GM18511 (cell line): ENCODE data around the gene GRAP.
"Not testable (repeated sequence)": the region's sequence is repeated elsewhere in the genome, so short reads cannot be mapped to it uniquely, and the experiment has no call there.

ENCODE experiments used
- ATAC-seq: cut with Tn5 transposase; IDR thresholded peaks from one replicate; pipeline ENCODE4 v1.9.1; 2021; ENCODE audit warnings: mild to moderate bottlenecking, moderate library complexity; ENCODE audit not compliant: unreplicated experiment

The GRAP gene

GRCh38 chr17:19042369-19042768 is 4.4 kb downstream of the GRAP start:
- not testable (repeated sequence) for ATAC-seq

- ATAC-seq, result not testable (repeated sequence)
Observed at GRCh38 chr17:19041871-19042270, 4.9 kb downstream of the GRAP start.

- not testable (repeated sequence) for ATAC-seq
Observed at GRCh38 chr17:19040350-19040749, 6.4 kb downstream of the GRAP start.

GRCh38 chr17:19038730-19039129 is 8.0 kb downstream of the GRAP start:
- ATAC-seq, result peak; percentile 27

- ATAC-seq, result peak; percentile 19
Observed at GRCh38 chr17:19038007-19038406, 8.8 kb downstream of the GRAP start.

- not testable (repeated sequence) for ATAC-seq
Observed at GRCh38 chr17:19037547-19037946, 9.2 kb downstream of the GRAP start.

GRCh38 chr17:19036186-19036585 is 10.6 kb downstream of the GRAP start:
- not testable (repeated sequence) for ATAC-seq

GRCh38 chr17:19032377-19032988 is 14.3 kb downstream of the GRAP start:
- peak; percentile 52 for ATAC-seq

- ATAC-seq, result peak; percentile 44
Observed at GRCh38 chr17:19031729-19032128, 15.0 kb downstream of the GRAP start.

GRCh38 chr17:19030771-19031449 is 15.8 kb downstream of the GRAP start:
- ATAC-seq, result not testable (repeated sequence)

GRCh38 chr17:19029740-19030139 is 17.0 kb downstream of the GRAP start:
- ATAC-seq, result not testable (repeated sequence)

GRCh38 chr17:19028671-19029070 is 18.1 kb downstream of the GRAP start:
- not testable (repeated sequence) for ATAC-seq

- no peak for ATAC-seq
Observed at GRCh38 chr17:19024101-19025078, 22.4 kb downstream of the GRAP start.

- ATAC-seq, result no peak
Observed at GRCh38 chr17:19023209-19023999, 23.4 kb downstream of the GRAP start.

- no peak for ATAC-seq
Observed at GRCh38 chr17:19022747-19023146, 24.0 kb downstream of the GRAP start.

- no peak for ATAC-seq
Observed at GRCh38 chr17:19022128-19022527, 24.6 kb downstream of the GRAP start.

GRCh38 chr17:19021622-19022083 is 25.1 kb downstream of the GRAP start:
- no peak for ATAC-seq

- not testable (repeated sequence) for ATAC-seq
Observed at GRCh38 chr17:19021011-19021621, 25.6 kb downstream of the GRAP start.

- no peak for ATAC-seq
Observed at GRCh38 chr17:19020016-19020415, 26.7 kb downstream of the GRAP start.
